Hematopoietic multipotent progenitor cell treated with erythropoietin and hydrocortisone succinate and interleukin-3 and kit ligand, for 8 days (in vitro differentiated cells): ENCODE data around the gene TRIM29.
A peak's percentile ranks its signal among the peaks of the same experiment; 100 is the strongest.

Experiments
- DNase-seq: peaks from one replicate; pipeline ENCODE4 v3.0.0-alpha.2; 2015

TRIM29 gene

DNA sequence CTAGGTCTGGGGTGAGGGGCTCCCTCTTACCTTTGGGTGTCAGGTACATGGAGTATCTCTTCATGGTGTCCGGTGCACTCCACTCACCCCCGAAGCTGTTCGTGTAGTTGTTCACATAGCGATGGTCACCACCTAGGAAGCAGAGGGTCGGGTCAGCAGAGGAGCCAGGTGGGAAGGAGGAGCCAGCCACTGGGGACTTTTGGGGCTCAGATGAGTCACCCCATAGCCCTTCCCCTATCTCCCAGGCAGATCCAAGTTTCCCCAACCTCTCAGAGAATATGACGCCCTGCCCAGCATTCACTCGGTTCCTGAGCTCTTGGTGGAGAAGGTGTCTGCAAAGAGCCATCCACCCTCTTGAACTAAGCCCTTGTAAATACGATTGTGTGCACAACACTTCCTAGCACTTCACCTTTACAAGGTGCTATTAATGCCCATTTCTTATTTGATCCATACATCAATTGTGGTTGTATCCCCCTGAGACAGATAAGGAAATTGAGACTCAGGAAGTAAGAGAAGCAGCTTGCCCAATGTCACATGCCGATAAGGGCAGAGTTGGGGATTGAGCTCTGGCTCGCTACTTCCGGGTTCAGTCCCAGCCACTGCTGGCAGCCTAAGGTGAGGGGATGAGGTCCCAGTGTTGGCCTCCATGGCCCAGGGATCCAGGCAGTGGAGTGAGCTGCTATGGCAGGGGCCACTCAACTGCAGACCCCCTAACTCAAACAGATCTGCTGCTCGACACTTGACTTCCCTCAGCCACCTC lies 14.8 kb downstream of the TRIM29 start:
- DNase-seq = peak; percentile 79

DNA sequence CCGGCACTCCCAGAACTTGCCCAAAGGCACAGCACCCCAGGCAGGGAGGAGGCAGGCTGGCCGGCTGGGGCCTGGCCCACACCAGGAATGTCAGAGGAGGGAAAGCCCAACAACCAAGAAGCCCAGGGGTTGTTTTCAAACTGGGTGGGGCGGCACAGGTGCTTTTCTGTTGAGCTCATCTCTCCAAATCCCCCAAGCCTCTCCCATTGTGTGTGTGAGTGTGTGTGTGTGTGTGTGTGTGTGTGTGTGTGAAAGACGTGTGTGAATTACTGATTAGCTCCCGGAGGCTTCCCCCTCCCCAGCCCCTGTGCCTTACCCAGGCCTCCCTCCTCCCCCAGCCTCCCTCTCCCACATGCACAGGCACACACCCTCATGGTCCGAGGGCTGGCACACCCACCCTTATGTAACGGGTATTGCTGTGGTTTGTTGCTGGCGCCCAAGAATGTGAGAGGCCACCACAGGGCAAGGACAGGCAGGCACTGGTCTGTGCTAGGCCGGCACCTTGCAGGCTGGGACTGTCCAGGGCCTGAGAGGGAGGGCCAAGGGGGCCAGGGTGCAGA lies 15.9 kb downstream of the TRIM29 start:
- peak; percentile 82 for DNase-seq

DNA sequence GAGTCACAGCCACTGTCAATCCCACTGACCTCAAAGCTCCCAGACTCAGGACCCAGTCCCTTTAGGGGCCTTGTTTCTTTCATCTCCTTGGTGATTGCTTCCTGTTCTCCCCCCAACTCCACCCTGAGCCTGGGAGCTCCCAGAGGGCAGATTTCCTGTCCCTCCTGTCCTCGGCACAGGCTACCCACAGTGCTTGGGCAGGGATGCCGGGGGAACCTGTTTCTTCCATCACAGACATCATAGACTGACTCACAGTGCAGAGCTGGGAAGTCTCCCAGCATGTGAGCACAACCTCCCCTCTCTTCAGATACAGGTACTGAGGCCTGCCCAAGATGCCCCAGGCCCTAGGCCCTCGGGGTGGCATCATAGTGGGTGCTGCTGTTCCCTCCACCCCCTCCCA lies 16.6 kb downstream of the TRIM29 start:
- no peak for DNase-seq

DNA sequence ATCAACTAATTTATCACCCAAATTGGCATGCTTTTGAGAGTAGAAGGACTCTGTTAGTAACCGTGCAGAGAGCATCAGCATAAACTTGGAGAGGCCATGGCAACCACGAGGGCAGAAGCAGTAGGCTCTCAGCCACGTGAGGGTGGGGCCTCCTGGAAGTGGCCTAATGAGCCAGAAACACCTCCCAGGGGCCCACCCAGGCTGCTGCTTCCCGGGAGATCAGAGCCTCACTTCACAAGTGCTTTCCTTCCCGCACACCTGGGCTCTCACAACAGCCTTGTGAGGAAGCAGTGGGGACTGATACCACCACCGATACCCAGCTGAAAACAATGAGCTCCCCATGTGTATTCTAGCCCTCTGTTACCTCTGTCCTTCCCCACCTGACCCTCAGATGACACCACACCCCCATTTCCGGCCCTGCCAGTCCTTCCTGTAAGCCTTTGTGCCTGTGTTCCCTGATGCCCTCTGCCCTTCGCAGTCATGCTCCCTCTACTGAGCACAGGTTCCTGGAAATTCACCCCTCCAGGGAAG lies 17.0 kb downstream of the TRIM29 start:
- DNase-seq = no peak

DNA sequence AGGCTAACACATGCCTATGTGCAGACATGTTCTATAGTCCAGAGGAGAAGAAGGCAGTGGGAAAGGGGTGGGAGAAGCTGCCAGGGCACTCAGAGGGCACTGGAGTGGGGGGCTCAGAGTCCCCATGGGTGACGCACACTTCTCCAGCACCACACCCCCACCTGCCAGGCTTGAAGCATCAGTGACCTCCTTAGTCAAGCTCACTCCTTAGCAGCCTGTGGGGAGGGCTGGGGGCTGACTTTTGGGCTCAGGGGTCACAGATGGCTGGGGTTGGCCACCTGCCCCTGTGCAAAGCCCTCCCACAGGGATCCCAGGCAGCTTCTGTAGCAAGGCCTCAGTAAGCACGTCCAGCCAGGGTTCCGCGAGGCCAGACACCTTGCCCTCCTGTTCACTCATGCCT lies 18.8 kb downstream of the TRIM29 start:
- no peak for DNase-seq

DNA sequence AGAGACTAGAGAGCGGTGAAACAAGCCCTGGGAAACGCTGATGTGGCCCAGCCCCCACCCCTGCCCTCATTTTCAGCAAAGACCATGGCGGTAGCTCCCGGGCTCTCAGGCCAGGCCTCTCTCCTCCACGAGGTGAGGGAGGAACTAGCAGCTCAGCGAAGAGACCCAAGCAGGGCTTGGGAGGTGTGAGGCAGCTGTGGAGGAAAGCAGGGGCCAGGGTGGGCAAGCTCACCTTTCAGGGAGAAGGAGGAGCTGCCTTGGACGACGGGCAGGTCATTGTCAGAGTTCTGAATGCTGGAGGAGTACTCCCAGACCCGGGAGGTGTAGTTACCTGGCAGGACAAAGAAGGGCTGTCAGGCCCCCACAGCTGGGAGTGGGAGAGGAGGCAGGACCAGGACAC lies 19.9 kb downstream of the TRIM29 start:
- DNase-seq = no peak

DNA sequence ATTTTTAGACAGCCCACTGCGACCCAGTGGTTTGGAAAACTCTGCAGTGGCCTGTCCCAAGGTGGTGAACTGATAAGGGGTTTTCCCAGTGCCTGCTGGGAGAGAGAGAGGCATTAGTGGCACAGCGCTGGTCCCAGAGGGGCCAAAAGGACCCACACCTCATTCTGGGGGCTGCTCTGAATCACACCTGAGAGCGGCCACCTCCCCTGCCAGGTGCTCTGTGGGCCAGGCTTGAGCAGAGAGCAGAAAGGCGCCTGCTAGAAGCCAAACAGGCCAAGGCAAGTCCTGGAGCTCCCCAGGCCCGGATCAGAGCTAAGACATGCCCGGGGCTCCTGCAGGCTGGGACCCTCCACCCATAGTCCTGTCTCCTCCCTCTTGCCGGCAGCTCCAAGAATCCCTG lies 20.9 kb downstream of the TRIM29 start:
- DNase-seq = no peak

DNA sequence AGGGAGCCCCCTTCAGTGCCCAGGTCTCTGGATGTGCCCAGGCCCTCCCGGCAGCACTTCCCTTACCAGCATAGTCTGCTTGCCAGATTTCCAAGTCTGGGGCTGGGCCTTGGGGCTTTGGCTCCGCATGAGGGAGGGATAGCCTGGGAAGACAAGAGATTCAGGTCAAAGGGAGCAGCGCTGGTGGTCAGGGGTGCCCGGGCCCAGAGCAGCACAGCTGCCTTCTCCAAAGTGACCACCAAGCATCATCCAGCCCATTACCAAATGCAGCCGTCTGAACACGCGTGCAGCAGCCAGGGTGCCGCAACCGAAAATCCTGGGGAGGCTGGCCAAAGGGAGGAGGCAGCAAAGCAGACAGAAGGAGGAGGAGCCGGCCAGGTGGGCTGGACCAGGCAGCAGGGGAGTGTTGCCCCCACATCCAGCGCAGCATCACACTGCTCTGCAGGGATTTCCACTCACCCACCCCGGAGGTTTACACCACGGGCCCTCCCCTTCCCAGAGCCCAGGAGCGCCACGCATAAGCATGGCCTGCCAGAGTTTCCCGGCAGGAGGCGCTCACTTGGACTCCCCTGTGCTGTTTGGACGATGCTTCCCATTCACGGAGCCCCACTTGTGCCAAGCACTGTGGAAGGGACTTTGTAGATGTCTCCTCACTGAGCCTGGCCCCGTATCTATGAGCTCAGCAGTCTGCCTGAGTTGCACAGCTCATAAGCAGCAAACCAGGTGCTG lies 22.5 kb downstream of the TRIM29 start:
- no peak for DNase-seq

DNA sequence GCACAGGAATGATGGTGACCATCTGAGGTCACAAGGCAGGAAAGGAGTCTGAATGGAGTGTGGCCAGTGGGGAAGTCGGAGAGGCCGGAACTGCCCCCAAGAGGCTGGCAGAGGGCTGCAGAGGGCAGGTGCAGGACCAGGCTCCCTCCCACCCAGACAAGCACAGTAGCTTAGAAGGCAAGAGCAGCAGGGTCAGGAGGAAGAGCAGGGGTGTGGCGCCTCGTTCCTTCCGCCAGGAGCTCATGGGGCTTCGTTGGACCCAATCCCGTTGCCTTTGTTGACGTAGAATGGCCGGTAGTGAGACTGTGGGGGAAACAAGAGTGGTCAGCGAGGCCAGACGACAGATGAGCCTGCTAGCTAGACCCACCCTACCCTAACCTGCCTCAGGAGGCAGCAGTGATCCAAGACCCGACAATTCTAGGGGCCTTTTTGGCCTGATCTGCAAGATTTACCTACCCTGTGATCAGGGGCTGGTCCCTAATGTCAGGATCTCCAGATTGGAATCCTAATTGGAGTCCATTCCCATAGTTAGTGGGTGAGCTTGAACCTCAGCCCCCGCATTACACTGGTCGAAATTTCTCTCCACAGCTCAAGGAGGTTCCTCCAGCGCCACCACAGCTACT lies 25.6 kb downstream of the TRIM29 start:
- DNase-seq = no peak

DNA sequence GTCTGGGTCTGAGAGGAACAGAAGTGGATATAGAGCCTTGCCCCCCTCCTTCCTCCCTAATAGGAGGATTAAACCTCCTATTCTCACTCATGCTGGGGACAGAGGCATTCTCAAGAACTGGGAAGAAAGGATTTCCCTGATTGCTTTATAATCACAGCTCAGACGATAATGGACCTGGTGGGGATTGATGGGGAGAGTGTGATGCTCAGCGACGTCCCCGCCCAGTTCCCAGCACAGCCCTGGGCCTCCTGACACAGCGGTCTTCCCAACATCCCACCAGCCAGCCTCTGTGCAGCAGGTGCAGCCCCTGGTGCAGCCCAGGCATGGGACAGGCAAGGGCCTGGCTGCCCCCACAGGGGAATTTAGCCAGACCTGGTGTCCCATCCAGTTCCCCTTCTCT lies 28.4 kb downstream of the TRIM29 start:
- DNase-seq = no peak

DNA sequence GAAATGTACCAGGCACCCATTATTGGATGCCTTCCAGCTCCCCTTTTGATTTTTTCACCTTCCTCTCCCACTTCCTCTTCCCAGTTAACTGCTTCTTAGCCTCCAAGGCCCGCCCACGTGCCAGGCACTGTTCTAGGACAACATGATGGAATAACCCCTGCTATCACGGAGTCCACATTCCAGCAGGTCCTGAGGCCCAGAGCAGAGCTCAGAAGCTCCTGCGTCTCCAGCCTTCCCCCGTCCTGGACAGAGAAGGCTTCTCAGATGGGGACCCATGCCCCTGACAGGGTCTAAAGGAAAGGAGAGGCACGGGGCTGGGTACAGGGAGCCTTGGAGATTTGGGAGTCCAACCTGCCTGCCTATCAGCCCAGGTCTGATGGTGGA lies 29.1 kb downstream of the TRIM29 start:
- no peak for DNase-seq

DNA sequence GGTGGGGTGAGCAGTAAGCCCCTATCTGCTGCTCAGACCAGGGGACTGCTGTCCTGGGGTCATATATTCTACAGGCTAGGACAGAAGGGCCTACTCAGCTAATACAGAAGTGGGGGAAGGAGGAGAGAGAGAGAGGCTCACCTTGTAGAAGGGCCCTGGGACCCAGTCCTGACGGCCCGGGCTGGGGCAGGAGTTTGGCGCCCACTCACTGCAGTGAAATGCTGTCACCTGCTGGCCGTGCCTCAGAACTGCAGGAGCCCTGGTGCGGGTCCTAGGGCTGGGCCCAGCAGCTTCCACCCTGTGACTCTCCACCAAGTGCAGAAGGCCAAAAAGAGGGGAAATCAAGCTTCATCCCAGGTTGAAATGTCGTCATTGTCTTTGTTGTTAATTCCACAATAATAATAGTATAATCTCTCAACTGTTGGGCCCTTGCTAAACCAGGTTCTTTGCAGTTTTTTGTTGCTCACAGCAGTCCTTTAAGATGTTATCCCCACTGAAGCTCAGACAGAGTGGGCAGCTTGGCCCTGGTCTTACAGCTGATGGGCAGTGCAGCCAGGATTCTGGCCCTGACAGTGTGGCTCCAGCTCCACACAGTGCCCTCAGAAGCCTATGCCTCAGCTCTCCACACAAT lies 29.6 kb downstream of the TRIM29 start:
- DNase-seq = peak; percentile 60

DNA sequence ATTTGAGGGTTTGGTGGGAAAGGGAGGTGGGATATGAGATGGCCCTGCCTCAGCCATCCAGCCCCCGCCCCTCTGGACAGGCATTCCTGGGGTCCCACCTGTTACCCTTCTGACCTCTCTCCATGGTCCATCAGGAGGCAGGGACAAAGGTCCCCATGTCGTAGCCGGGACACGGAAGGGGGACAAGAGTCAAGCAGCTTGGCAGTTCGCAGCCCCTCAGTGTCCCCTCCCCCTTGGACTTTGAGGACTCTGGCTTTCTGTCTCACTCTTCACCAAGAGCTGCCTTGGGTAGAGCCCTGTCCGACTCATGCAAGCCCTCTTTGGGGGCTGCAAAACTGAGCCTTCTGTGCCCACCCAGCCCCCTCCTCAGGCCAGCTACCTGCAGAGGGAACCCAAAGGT lies 30.2 kb downstream of the TRIM29 start:
- DNase-seq = no peak

DNA sequence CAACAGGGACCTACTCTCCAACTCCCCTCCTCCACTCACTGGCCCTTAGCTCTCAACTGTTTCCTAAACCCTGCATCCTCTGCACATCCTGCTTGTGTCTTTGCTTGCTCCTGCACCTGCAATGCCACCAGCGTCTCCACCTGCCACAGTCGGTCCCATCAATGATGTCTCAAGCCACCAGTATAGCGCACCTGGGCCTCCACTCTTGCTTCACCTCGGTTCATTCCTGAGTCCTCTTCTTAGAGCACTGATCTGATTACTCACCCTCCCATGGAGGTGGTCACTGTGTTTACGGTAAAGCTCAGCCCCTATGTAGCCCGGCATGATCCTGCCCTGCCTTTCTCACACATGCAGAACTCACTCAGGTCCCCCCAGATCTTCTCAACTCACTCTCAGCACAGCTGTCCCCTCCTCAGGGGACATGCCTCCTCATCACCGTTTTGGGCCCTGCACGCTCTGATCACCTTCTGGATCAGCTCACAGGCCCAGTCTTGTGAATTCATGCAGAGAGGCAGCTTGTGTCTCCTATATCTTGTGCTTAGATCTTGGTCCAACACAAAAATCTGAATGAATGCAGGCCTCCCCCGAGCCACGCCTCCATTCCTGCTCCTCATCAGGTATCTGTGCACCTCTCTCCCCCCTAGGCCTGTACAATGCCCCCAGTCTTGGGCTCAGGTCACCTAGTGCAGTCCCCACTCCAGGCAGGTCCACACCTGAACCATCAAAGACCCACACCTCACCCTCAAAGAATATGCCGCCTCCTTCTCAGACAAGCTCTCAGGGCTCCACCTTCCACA lies 31.4 kb downstream of the TRIM29 start:
- DNase-seq = no peak

DNA sequence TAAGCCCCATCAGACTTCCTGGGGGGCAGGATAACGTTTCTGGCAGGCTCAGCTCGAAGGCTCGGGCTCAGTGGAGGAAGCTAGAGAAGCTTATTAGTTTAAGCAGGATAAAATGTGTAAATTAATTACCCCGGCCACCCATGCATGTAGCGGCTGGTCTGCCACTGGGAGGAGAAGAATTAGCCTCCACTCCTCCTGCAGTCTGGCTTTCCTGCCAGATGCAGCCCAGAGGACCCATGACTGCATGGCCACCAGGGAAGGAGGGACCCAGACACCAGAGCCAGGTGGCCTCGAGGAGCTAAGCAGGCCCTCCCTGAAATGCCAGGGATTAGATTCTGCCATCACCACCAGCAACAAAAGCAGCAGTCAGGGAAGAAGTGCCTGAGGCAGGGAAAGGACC lies 32.3 kb downstream of the TRIM29 start:
- no peak for DNase-seq

DNA sequence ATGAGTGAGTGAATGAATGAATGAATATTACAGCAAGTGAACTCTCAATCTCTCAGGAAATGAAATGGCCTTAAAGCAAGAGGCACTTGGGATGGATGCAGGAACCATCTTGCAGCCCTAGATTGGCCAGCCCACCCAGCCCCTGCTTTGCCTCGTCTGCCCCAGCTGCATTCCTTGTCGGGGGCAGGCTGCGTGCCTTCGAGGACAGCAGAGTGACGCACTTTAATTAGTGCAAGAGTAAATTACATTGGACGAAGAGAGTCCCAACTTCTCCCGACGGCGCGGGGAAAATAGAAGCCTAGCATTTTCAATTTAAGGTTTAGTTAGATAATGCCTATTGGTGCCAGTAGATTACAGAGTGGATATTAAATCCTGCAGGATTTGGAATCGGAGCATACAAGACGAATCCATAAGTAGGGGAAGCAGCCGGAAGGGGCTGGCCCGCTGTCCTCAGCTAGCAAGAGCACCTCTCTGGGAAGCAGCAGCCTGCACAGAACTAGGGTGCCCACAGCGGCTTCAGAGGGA lies 33.8 kb downstream of the TRIM29 start:
- DNase-seq = no peak

DNA sequence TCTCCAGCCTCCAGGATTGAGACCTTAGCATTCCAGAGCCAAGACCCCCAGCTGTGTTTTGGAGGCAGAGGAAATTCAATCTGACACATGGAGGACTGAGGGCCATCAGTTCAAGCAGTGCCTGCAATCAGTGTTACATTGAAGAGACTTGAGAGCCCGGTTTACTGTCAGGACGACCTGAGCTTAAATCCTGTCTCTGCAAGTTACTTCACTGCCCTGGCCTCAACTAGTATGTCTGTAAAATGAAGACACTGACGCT lies 35.1 kb downstream of the TRIM29 start:
- DNase-seq = no peak

DNA sequence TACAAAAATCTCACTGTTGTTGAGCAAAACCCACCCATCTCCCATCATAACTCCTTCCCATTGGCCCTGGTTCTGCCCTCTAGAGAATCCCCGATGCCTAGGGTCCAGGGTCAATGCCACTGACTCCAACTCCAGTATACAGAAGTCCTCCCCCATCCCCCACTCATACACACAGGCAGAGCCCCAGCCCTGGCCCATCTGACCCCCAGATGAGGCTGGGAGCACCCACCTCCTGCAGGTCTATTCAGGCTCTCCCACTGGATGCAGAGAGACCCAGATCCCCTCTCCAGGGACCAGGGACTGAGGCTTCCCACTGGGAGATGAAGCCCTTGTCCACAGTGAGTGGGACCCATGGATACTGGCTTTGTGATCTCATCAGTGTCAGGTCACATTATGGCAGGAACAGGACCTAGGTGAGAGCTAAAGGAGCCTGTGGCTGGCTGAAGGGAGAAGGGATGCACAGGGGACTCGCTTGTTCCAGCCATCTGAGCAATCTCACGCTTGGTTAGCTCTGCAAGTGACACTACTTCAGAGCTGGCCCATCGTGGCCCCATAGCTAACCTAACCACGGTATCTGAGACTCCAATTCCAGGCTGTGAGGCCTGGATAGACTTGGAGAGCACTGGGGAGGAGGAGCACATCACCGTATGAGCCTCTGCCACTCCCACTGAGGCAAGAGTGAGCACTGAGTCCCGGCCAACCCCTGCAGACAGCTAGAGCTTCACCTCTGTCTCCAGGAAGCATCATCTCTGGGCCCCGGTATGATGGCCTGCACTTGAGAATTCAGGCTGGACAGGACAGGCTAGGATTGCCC lies 35.7 kb downstream of the TRIM29 start:
- DNase-seq = no peak

DNA sequence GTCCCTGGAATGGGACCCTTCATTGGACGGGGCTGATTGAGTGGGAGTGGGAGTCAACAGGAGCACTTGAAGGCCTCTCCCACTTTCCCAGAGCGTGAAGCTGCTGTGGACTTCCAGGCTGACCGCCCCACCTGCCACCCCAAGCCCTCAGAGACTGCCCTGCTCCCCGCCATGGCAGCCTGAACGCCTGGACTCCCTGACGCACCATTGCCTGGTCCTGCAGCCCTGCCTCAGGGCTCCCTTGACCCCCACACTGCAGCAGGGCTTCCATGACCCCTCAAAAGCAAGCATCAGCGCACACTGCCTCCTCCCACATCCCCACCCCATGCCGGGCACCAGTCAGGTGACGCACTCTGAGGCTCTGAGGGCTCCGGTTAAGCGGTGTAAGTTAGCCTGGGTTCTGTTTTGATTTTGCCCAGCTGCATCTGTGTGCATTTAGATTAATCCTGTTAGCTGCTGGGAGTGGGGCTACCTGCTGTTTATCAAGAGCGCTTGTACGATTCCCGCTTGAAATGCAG lies 39.4 kb downstream of the TRIM29 start:
- no peak for DNase-seq

DNA sequence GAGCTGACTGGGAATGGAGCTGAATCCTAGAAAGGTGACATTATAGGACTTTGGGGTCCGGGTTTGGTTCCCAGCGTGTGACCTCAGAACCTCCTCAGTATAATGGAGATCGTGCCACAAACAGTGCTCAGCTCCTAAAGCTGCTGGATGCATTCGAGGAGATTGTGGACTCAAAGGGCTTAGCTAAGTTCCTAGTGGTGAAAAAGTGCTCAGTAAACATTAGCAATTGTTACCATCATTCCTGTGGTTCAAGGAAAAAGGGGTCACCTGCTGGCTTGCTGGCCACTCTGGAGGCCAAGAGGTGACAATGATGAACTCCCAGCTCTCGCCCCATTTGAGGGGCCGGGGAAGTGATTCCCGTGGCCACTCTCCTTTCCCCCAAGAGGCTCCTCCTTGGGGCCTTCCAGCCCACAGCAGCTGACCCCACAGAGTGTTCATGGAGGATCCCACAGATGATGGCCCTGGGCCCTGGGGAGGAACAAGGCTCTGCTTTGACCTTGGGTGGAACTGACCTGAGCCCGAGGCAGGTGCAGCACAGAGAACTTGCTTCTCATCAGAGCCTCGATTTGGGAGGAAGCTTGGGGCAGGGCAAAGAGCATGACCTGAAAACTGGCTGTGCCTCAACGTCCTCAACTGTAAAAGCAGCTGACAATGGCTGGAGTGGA lies 40.1 kb downstream of the TRIM29 start:
- DNase-seq = no peak
